Keratinocyte (primary cell): ENCODE data around the gene CHAF1A. TPM values are rescaled to one million over a fixed set of nuclear protein-coding genes. Genes with fewer than 3 reads are reported as not detected.

ENCODE experiments used
- DNase-seq: peaks from one replicate; pipeline ENCODE4 v3.0.0-alpha.2; 2011; ENCODE audit warnings: low read depth, missing footprints, low spot score
- FAIRE-seq: peaks from 2 replicates; lab custom pipeline; 2011; peaks lifted over from hg19 to GRCh38; lab: Jason Lieb, UNC
- H2AFZ ChIP-seq: 2 replicates; pipeline ENCODE4 v1.6.0; 2012; ENCODE audit warnings: low read length, control low read depth, inconsistent platforms; ENCODE audit not compliant: control insufficient read depth
- H3K27ac ChIP-seq: 2 replicates; pipeline ENCODE4 v1.5.1; 2011; ENCODE audit warnings: low read length; ENCODE audit not compliant: control insufficient read depth, insufficient read depth
- H3K27me3 ChIP-seq: 3 replicates; pipeline ENCODE4 v1.6.0; 2011; ENCODE audit warnings: low read length; ENCODE audit not compliant: control insufficient read depth, insufficient read depth; ENCODE audit errors: extremely low read depth
- H3K36me3 ChIP-seq, 2 experiments: 2 replicates in 1 of 2; 3 replicates in 1 of 2; pipeline ENCODE4 v1.5.1; 2011; ENCODE audit warnings: low read length in 2 of 2, mild to moderate bottlenecking in 1 of 2; ENCODE audit not compliant: control insufficient read depth in 2 of 2, insufficient read depth in 2 of 2; ENCODE audit errors: extremely low read depth in 1 of 2
- H3K4me1 ChIP-seq: 3 replicates; pipeline ENCODE4 v1.5.1; 2011; ENCODE audit warnings: low read length; ENCODE audit not compliant: control insufficient read depth, insufficient read depth; ENCODE audit errors: extremely low read depth
- H3K4me2 ChIP-seq: 3 replicates; pipeline ENCODE4 v1.6.0; 2011; ENCODE audit warnings: low read depth, low read length; ENCODE audit not compliant: control insufficient read depth, insufficient read depth; ENCODE audit errors: extremely low read depth
- H3K4me3 ChIP-seq, 3 experiments: fragments of 200-600 bp in 1 of 3; sonication (generic) in 1 of 3; 2 replicates in 2 of 3; 3 replicates in 1 of 3; pipeline ENCODE4 v1.5.1; 2011 to 2016; ENCODE audit warnings: low read length in 3 of 3, mild to moderate bottlenecking in 3 of 3, control low read depth in 2 of 3, inconsistent platforms in 1 of 3, low read depth in 1 of 3, mixed read lengths in 1 of 3, mixed run types in 1 of 3, moderate library complexity in 1 of 3; ENCODE audit not compliant: control insufficient read depth in 2 of 3, insufficient read depth in 2 of 3; ENCODE audit errors: extremely low read depth in 1 of 3
- H3K79me2 ChIP-seq: 2 replicates; pipeline ENCODE4 v1.6.0; 2012; ENCODE audit warnings: low read length; ENCODE audit not compliant: control insufficient read depth, insufficient read depth
- H3K9ac ChIP-seq: 3 replicates; pipeline ENCODE4 v1.6.0; 2011; ENCODE audit warnings: low read length; ENCODE audit not compliant: control insufficient read depth, insufficient read depth; ENCODE audit errors: extremely low read depth
- H3K9me1 ChIP-seq: 3 replicates; pipeline ENCODE4 v1.6.0; 2011; ENCODE audit warnings: low read length; ENCODE audit not compliant: control insufficient read depth, insufficient read depth; ENCODE audit errors: extremely low read depth
- H3K9me3 ChIP-seq: 2 replicates; pipeline ENCODE4 v1.5.1; 2012; ENCODE audit warnings: low read depth, low read length; ENCODE audit not compliant: control insufficient read depth
- H4K20me1 ChIP-seq: 3 replicates; pipeline ENCODE4 v1.6.0; 2011; ENCODE audit warnings: low read length; ENCODE audit not compliant: control insufficient read depth, insufficient read depth; ENCODE audit errors: extremely low read depth
- CTCF ChIP-seq, 3 experiments: IDR thresholded peaks in 1 of 3; conservative IDR thresholded peaks in 1 of 3; optimal IDR thresholded peaks in 1 of 3; 2 replicates in 2 of 3; 3 replicates in 1 of 3; pipeline versions ENCODE3 to v1.5.1; 2011; ENCODE audit warnings: low read length in 3 of 3, mild to moderate bottlenecking in 3 of 3, moderate library complexity in 2 of 3, control low read depth in 1 of 3, inconsistent platforms in 1 of 3; ENCODE audit not compliant: insufficient read depth in 2 of 3; ENCODE audit errors: extremely low read depth in 1 of 3
- EZH2 ChIP-seq: IDR thresholded peaks from one replicate; pipeline ENCODE4 v1.6.1; 2012; ENCODE audit warnings: inconsistent platforms, mild to moderate bottlenecking, low read length, moderate library complexity
- dilution Hi-C: fragments of 300-500 bp; cut with MboI; formaldehyde crosslinking; loops from one replicate; pipeline ENCODE4 v1.7.0; 2020; ENCODE audit warnings: low sequenced_read_pairs; ENCODE audit not compliant: extremely low pct_ligation_motif_present
- polyA plus RNA-seq, 5 experiments: library from polyadenylated mRNA; depleted of rRNA in 3 of 5; stranded (reverse) in 3 of 5; stranded (forward) in 1 of 5; unstranded in 1 of 5; fragments of >200 nt; gene quantifications; 1 replicate in 1 of 5; 2 replicates in 3 of 5; 3 replicates in 1 of 5; pipeline versions ENCODE4 v1.2.1 to v1.2.3, GENCODE V29; 2011 to 2012; ENCODE audit warnings: missing spikeins in 2 of 5, low read depth in 1 of 5, low replicate concordance in 1 of 5

Gene CHAF1A
- polyA plus RNA-seq, 1 donor (not counting 4 experiments of a cell fraction or from before 2014, with no cell fraction given), result 10.6 TPM

DNA sequence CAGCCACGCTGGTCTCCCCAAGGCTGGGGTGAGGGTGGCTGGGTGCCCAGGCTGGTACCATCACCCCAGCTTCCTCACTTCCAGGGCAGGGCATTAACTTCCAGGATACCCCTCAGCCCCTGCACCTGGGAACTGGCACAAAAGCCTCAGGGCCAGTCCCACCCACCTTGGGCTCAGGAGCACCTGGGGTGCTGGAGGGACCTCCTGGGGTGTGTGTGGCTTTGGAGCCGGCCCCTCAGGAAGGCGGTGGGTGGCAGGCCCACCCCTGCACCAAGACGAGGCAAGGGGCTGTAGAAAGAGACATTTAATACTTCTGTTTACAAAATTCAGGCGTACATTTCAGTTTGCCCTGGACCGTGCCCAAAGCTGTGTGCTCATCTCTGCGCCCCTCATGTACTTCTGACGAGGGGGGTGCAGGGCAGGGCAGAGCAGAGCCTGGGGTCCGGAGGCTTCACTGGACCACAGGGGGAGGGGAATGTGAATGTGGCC lies 42.3 kb upstream of the CHAF1A start:
- Histone ChIP-seq H3K4me3 (no peak overlapping the region), H2AFZ (no peak overlapping the region), H3K36me3 (peaks cover 19 to 28% of the 10 kb centered on the region in 2 experiments), H3K4me1 (no peaks in the 10 kb centered on the region), H3K79me2 (no peaks in the 10 kb centered on the region), H3K9me1 (no peaks in the 10 kb centered on the region), H3K9me3 (no peaks in the 10 kb centered on the region), H3K4me2 (no peak overlapping the region), H3K27me3 (no peaks in the 10 kb centered on the region), H4K20me1 (no peaks in the 10 kb centered on the region), H3K27ac (no peak overlapping the region), H3K9ac (no peak overlapping the region)
- TF ChIP-seq CTCF (optimal IDR thresholded peaks at IDR 0.05 in 1 of 3, IDR thresholded peaks at IDR 0.05 in 1 of 3, conservative IDR thresholded peaks at IDR 0.05 in 1 of 3; ENCODE audit: extremely low read depth in 1 of 3, insufficient read depth in 2 of 3, low read length in 3 of 3), result no peak
- no peak for TF ChIP-seq EZH2
- FAIRE-seq (no peak), DNase-seq (no peak)
- dilution Hi-C loops, result no loop called here

DNA sequence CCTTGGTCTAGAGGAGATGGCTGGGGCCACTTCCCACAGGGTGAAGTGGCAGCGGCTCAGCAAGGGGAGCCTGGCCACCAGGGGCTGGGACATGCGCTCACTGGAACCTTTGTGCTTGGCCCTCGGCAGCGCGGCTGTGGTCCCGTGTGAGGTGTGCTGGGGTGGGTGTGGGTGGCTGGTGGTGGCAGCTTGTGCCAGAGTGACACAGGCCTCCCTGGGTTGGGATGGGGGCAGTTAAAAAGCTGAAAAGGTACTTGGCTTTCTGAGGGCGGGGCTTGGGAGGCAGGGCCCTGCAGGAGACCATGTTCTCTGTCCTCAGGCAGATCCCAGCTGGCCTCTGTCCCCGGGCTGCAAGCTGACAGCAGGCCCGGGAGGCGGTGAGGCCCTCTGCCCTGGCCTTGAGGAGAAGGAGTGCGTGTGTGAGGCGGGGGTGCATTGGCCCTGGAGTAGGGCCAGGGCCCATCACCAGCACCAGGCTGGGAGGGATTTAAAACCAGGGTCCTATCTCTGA lies 41.7 kb upstream of the CHAF1A start:
- H3K27me3 ChIP-seq, result no peaks in the 10 kb centered on the region
- no peak overlapping the region for H2AFZ ChIP-seq
- H3K9me3 ChIP-seq, result no peaks in the 10 kb centered on the region
- H3K4me2 ChIP-seq, result no peak overlapping the region
- H3K4me1 ChIP-seq, result no peaks in the 10 kb centered on the region
- H4K20me1 ChIP-seq, result no peaks in the 10 kb centered on the region
- H3K27ac ChIP-seq, result no peak overlapping the region
- peaks cover 24 to 32% of the 10 kb centered on the region in 2 experiments for H3K36me3 ChIP-seq
- no peak for TF ChIP-seq CTCF (optimal IDR thresholded peaks at IDR 0.05 in 1 of 3, IDR thresholded peaks at IDR 0.05 in 1 of 3, conservative IDR thresholded peaks at IDR 0.05 in 1 of 3; ENCODE audit: extremely low read depth in 1 of 3, insufficient read depth in 2 of 3, low read length in 3 of 3)
- TF ChIP-seq EZH2, result no peak
- no peak overlapping the region for H3K4me3 ChIP-seq
- no peak for FAIRE-seq
- H3K9ac ChIP-seq, result no peak overlapping the region
- dilution Hi-C loops, result no loop called here
- no peaks in the 10 kb centered on the region for H3K79me2 ChIP-seq
- no peaks in the 10 kb centered on the region for H3K9me1 ChIP-seq
- no peak for DNase-seq
